ENCODE results near the gene HAND2.

DNA sequence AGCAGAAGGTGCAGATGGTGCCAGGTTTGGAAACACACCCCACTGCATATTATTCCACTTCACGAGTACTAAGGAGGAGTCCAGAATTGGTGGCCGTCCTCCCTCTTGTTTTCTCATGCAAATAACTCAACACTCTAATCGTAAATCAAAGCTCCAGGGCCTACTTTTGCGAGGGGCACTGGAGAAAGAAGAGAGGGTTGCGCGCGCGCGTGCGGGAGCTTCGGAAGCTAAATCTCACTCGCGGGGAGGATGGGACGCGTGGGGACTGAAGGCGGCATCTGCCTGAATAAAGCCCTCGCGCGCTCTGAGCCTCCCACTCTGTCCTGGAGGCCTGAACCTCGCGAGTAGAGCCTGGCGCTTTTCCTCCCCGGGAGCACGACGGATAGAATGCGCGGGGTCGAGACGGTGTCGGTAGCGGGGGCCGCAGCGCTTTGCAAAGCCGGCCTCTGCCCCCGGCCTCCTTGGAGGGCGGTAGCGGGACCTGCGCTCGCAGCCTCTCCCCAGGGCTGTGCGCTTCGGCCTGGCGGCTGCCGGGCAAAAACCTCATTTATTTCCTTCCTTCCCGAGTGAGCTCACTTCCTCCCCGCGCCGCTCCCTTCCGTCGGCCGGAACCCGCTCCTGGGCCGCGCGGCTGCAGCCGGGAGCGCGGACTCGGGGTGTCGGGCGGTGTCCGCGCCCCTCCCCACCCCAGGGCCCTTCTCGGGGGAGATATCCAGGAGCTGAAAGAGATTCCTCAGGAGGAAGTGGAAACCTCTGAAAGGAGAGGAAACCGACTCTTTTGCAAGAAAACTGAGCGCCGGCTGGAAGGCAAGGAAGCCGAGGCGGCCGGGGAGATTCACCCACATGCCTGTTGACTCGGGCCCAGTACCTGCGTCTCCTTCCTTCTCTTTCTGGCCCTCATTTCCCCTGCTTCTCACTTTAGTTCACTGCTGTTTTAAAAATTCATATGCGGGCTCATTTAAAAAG lies 20.7 kb downstream of the HAND2 start:
- no peak for TF ChIP-seq CTCF (IDR thresholded peaks at IDR 0.05)
- no peak for TF ChIP-seq POLR2A (IDR thresholded peaks at IDR 0.05)
- no peak for TF ChIP-seq EP300 (IDR thresholded peaks at IDR 0.05)
- TF ChIP-seq POLR2AphosphoS5 (IDR thresholded peaks at IDR 0.05): no peak
